Vagina (tissue), 2 donors: ENCODE results near the gene NCS1.

Experiments used
- POLR2A ChIP-seq, 2 donors: fragments of 450-650 bp; IDR thresholded peaks; one replicate each; pipeline ENCODE4 v1.6.1; 2017; ENCODE audit warnings: antibody characterized with exemption in 2 of 2, mild to moderate bottlenecking in 2 of 2, moderate library complexity in 2 of 2
- TF ChIP-seq, protein P1 (sequence below), 3 experiments: fragments of 450-650 bp in 2 of 3; fragments of 200-600 bp in 1 of 3; sonication (generic) in 1 of 3; IDR thresholded peaks; one replicate each; pipeline ENCODE4 v1.5.1; 2017 to 2019; ENCODE audit warnings: antibody characterized with exemption in 3 of 3, mild to moderate bottlenecking in 2 of 3, moderate library complexity in 2 of 3

DNA sequence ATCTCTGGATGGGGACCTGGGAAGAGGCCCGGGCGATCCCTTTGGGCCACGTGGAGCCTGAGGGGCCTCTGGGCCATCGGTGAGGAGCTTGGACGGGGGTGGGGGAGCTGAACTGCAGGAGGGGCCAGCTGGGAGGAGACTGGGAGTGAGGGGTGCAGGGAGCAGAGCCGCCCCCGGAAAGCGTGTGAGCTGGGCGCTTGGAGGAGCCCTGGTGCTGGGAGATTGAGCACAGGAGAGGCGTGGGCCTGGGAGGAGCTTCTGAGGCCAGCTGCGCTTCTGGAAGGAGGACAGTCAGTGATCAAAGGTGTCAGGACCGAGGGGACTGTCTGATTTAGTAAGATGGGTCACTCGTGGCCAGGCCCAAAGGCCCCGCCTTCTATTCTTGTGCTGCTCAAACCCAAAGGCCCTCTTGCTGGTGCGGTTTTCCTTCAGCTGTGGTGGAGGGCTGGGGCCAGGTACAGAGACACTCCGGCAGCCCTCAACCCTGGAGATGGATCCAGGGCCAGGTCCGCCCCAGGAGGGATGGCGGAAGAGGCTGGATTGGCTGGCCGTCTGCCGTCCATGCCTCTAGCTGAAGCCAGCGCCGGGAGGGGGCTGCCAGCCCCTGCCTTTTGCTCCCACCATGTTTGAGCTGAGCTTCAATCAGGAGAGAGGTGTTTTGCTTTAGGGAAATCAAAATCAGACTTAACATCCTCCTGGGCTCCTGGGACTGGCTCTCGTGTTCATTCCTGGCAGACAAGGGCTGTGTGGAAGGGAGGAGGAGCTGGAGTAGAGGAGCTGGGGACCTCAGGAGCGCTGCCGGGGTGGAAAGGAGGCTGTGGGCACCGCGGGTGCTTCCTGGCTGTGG is 21.6 kb downstream of the NCS1 start:
- no peak for TF ChIP-seq POLR2A (IDR thresholded peaks at IDR 0.05)
- TF ChIP-seq, protein P1, sequence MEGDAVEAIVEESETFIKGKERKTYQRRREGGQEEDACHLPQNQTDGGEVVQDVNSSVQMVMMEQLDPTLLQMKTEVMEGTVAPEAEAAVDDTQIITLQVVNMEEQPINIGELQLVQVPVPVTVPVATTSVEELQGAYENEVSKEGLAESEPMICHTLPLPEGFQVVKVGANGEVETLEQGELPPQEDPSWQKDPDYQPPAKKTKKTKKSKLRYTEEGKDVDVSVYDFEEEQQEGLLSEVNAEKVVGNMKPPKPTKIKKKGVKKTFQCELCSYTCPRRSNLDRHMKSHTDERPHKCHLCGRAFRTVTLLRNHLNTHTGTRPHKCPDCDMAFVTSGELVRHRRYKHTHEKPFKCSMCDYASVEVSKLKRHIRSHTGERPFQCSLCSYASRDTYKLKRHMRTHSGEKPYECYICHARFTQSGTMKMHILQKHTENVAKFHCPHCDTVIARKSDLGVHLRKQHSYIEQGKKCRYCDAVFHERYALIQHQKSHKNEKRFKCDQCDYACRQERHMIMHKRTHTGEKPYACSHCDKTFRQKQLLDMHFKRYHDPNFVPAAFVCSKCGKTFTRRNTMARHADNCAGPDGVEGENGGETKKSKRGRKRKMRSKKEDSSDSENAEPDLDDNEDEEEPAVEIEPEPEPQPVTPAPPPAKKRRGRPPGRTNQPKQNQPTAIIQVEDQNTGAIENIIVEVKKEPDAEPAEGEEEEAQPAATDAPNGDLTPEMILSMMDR (IDR thresholded peaks at IDR 0.05): no peak
